ENCODE results near the gene AVPI1.

GRCh38 chr10:97635577-97635976 lies 51.5 kb downstream of the AVPI1 start:
- TF ChIP-seq CTCF (IDR thresholded peaks at IDR 0.05 in 4 of 5, conservative IDR thresholded peaks at IDR 0.05 in 1 of 5) (no peak), POLR2A (IDR thresholded peaks at IDR 0.05) (no peak)

Measured in gastrocnemius medialis (tissue), 4 donors.